PC-3 (cell line): ENCODE data around the gene MYLK2. TPM values are rescaled to one million over a fixed set of nuclear protein-coding genes. Genes with fewer than 3 reads are reported as not detected.

ENCODE experiments used
- ATAC-seq: fragments of 200-7000 bp; cut with Tn5 transposase; 2 replicates; pipeline ENCODE4 v1.9.1; 2020; ENCODE audit warnings: mild to moderate bottlenecking, moderate library complexity
- BruUV-seq: library from RNA; stranded (reverse); fragments of 400-500 nt; replicated peaks from 2 replicates; lab custom pipeline; 2021; lab: Mats Ljungman, UMichigan
- CTCF ChIA-PET: fragments of 300-600 bp; sonication (Branson Sonifier 250); formaldehyde crosslinking; loops from one replicate; lab custom pipeline; 2022; ENCODE audit warnings: antibody characterized with exemption; lab: Charles Lee
- POLR2A ChIA-PET: fragments of 300-600 bp; sonication (Branson Sonifier 250); formaldehyde crosslinking; loops from one replicate; lab custom pipeline; 2022; ENCODE audit warnings: antibody characterized with exemption; ENCODE audit not compliant: unreplicated experiment; lab: Charles Lee
- DNase-seq: peaks from one replicate; pipeline ENCODE4 v3.0.0-alpha.2; 2015
- H2AFZ ChIP-seq: fragments of 300-600 bp; sonication (generic); 2 replicates; pipeline ENCODE4 v1.6.0; 2016; ENCODE audit warnings: antibody characterized with exemption, low read length
- H3F3A ChIP-seq: fragments of 300-600 bp; sonication (generic); one replicate; pipeline ENCODE4 v1.6.0; 2017; ENCODE audit warnings: antibody characterized with exemption, low read length, control low read depth, mild to moderate bottlenecking; ENCODE audit not compliant: unreplicated experiment
- H3K27ac ChIP-seq: fragments of 300-600 bp; sonication (generic); 2 replicates; pipeline ENCODE4 v1.5.1; 2016; ENCODE audit warnings: mild to moderate bottlenecking, low read length
- H3K27me3 ChIP-seq: fragments of 300-600 bp; sonication (generic); 2 replicates; pipeline ENCODE4 v1.6.1; 2016; ENCODE audit warnings: low read length, mixed read lengths
- H3K36me3 ChIP-seq: fragments of 300-600 bp; sonication (generic); 2 replicates; pipeline ENCODE4 v1.6.1; 2016; ENCODE audit warnings: low read depth, mixed run types, low read length, mixed read lengths
- H3K4me1 ChIP-seq: fragments of 300-600 bp; sonication (generic); 2 replicates; pipeline ENCODE4 v1.5.1; 2016; ENCODE audit warnings: low read length; ENCODE audit not compliant: insufficient read depth
- H3K4me2 ChIP-seq: fragments of 300-600 bp; sonication (generic); 2 replicates; pipeline ENCODE4 v1.6.0; 2016; ENCODE audit warnings: low read length
- H3K4me3 ChIP-seq: fragments of 300-600 bp; sonication (generic); 2 replicates; pipeline ENCODE4 v1.5.1; 2016; ENCODE audit warnings: mild to moderate bottlenecking, low read length, mixed read lengths
- H3K79me2 ChIP-seq: fragments of 300-600 bp; sonication (generic); 2 replicates; pipeline ENCODE4 v1.6.1; 2017; ENCODE audit warnings: low read length, mixed read lengths
- H3K9ac ChIP-seq: fragments of 300-600 bp; sonication (generic); 2 replicates; pipeline ENCODE4 v1.6.0; 2016; ENCODE audit warnings: mild to moderate bottlenecking, low read length
- H3K9me2 ChIP-seq: fragments of 300-600 bp; sonication (generic); replicated peaks from 2 replicates; pipeline ENCODE4 v1.6.1; 2016; ENCODE audit warnings: mixed run types, low read length, mixed read lengths
- H3K9me3 ChIP-seq: fragments of 300-600 bp; sonication (generic); 2 replicates; pipeline ENCODE4 v1.6.1; 2016; ENCODE audit warnings: low read length, mixed read lengths
- H4K20me1 ChIP-seq: fragments of 300-600 bp; sonication (generic); 2 replicates; pipeline ENCODE4 v1.6.1; 2016; ENCODE audit warnings: low read length, mixed read lengths
- CTCF ChIP-seq: fragments of 300-600 bp; sonication (generic); conservative IDR thresholded peaks from 2 replicates; pipeline ENCODE4 v1.5.1; 2017; ENCODE audit warnings: antibody characterized with exemption, low read depth, mild to moderate bottlenecking, low read length
- EZH2 ChIP-seq: fragments of 300-600 bp; sonication (generic); IDR thresholded peaks from one replicate; pipeline ENCODE4 v1.6.1; 2017; ENCODE audit warnings: antibody characterized with exemption, mild to moderate bottlenecking, low read length; ENCODE audit not compliant: unreplicated experiment
- EZH2phosphoT487 ChIP-seq: fragments of 300-600 bp; sonication (generic); IDR thresholded peaks from 2 replicates; pipeline ENCODE4 v1.6.1; 2018; ENCODE audit warnings: mild to moderate bottlenecking, antibody characterized with exemption, low read length, borderline replicate concordance
- intact Hi-C: fragments of 100-400 bp; cut with micrococcal nuclease; formaldehyde crosslinking; loops from 2 replicates; pipeline ENCODE4 v1.9.0; 2023
- total RNA-seq: library from RNA; depleted of rRNA; stranded (reverse); fragments of >200 nt; gene quantifications from 2 replicates; pipeline ENCODE4 v1.2.3, GENCODE V29; 2014

MYLK2 gene
- total RNA-seq, 1 experiment from 2014 or later = 1.7 TPM

GRCh38 chr20:31851240-31851955, 32.2 kb downstream of the MYLK2 start:
- POLR2A ChIA-PET = no interaction called here
- Histone ChIP-seq H2AFZ (no peak overlapping the region), H3K9me2 (no peaks in the 10 kb centered on the region), H3K36me3 (no peaks in the 10 kb centered on the region), H3K9me3 (no peaks in the 10 kb centered on the region), H3K4me1 (0 out of 2 replicates have a peak, but pooled peaks cover 3% of the 10 kb centered on the region), H3K27me3 (peaks cover 28% of the 10 kb centered on the region), H3K9ac (no peak overlapping the region), H3F3A (no peaks in the 10 kb centered on the region), H4K20me1 (no peaks in the 10 kb centered on the region), H3K79me2 (no peaks in the 10 kb centered on the region), H3K27ac (no peak overlapping the region), H3K4me2 (no peak overlapping the region), H3K4me3 (no peak overlapping the region)
- CTCF ChIA-PET = interaction anchor here (0.6 to 2.3 kb wide), 5 partner anchors 28 to 205 kb away, joined by 3 to 23 read pairs (median 4); partner anchors contain the start of gene PDRG1
- no TSS peak for BruUV-seq
- intact Hi-C loops = no loop called here
- TF ChIP-seq EZH2phosphoT487 = no peak
- TF ChIP-seq EZH2 = no peak
- no peak for TF ChIP-seq CTCF
- DNase-seq (peak; percentile 51), ATAC-seq (peak; percentile 19; the same call in 1 of the 2 replicates)

- Histone ChIP-seq H4K20me1 (no peaks in the 10 kb centered on the region), H3F3A (no peaks in the 10 kb centered on the region), H3K9ac (no peak overlapping the region), H3K4me3 (no peak overlapping the region), H3K9me3 (no peaks in the 10 kb centered on the region), H3K27me3 (peaks cover 32% of the 10 kb centered on the region), H3K79me2 (no peaks in the 10 kb centered on the region), H3K4me1 (0 out of 2 replicates have a peak, but pooled peaks cover 3% of the 10 kb centered on the region), H3K36me3 (no peaks in the 10 kb centered on the region), H2AFZ (no peak overlapping the region), H3K27ac (no peak overlapping the region), H3K4me2 (no peak overlapping the region), H3K9me2 (no peaks in the 10 kb centered on the region)
- ATAC-seq = no peak
- ChIA-PET CTCF (interaction anchor here (0.5 to 2.3 kb wide), 10 partner anchors 12 to 386 kb away, joined by 3 to 23 read pairs (median 5); partner anchors contain the start of gene PDRG1), POLR2A (no interaction called here)
- no peak for DNase-seq
- intact Hi-C loops = loop anchor here (2.0 kb wide), 1 partner anchor 239 kb away; no protein-coding TSS in a partner anchor
- BruUV-seq = no TSS peak
- no peak for TF ChIP-seq EZH2
- no peak for TF ChIP-seq CTCF
- TF ChIP-seq EZH2phosphoT487 = no peak
Observed at GRCh38 chr20:31853481-31853880, 34.3 kb downstream of the MYLK2 start.

- no TSS peak for BruUV-seq
- H3K9me2 ChIP-seq = no peaks in the 10 kb centered on the region
- no peak overlapping the region for H3K27ac ChIP-seq
- ChIA-PET CTCF (no interaction called here), POLR2A (no interaction called here)
- no peaks in the 10 kb centered on the region for H3K36me3 ChIP-seq
- intact Hi-C loops = no loop called here
- no peak for DNase-seq
- H3K4me2 ChIP-seq = no peak overlapping the region
- TF ChIP-seq EZH2phosphoT487 (no peak), EZH2 (no peak), CTCF (no peak)
- H3K9me3 ChIP-seq = no peaks in the 10 kb centered on the region
- H3K4me3 ChIP-seq = no peak overlapping the region
- H3K4me1 ChIP-seq = peaks cover 7% of the 10 kb centered on the region
- H2AFZ ChIP-seq = no peak overlapping the region
- peaks cover 32% of the 10 kb centered on the region for H3K27me3 ChIP-seq
- no peak for ATAC-seq
- H4K20me1 ChIP-seq = no peaks in the 10 kb centered on the region
- no peak overlapping the region for H3K9ac ChIP-seq
- no peaks in the 10 kb centered on the region for H3F3A ChIP-seq
- H3K79me2 ChIP-seq = no peaks in the 10 kb centered on the region
Observed at GRCh38 chr20:31856516-31856915, 37.4 kb downstream of the MYLK2 start.
